ENCODE data around the gene GOLGA5.

DNA sequence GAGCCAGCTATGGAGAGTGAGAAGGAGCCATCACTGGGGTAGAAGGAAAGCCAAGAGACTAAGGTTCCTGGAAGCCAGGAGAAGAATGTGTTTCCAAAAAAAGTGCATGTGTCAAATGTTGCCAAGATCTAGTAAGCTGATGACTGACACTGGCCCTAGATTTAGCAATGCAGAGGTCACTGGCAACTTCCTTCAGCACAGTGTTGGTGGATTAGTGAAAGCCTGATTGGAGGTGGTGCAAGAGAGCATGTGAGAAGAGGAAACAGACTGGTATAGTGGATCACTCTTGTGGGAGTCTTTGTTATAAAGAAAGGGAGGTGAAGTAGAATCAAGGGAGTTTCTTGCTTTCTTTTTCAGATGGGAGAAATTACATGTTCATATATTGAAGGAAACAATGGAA, 94.8 kb downstream of the GOLGA5 start:
- TF ChIP-seq GATA3 (IDR thresholded peaks at IDR 0.05; ENCODE audit: low read depth, low read length) (no peak), GATA2 (IDR thresholded peaks at IDR 0.05; ENCODE audit: low read depth, low read length) (no peak)
